GM21528 (cell line): ENCODE results near the gene GAL3ST2.
"Not testable (repeated sequence)": the region's sequence is repeated elsewhere in the genome, so short reads cannot be mapped to it uniquely, and the experiment has no call there.

Source experiments
- ATAC-seq: cut with Tn5 transposase; IDR thresholded peaks from one replicate; pipeline ENCODE4 v1.9.1; 2021; ENCODE audit warnings: mild to moderate bottlenecking, moderate library complexity; ENCODE audit not compliant: unreplicated experiment, low FRiP score

GAL3ST2 gene

DNA sequence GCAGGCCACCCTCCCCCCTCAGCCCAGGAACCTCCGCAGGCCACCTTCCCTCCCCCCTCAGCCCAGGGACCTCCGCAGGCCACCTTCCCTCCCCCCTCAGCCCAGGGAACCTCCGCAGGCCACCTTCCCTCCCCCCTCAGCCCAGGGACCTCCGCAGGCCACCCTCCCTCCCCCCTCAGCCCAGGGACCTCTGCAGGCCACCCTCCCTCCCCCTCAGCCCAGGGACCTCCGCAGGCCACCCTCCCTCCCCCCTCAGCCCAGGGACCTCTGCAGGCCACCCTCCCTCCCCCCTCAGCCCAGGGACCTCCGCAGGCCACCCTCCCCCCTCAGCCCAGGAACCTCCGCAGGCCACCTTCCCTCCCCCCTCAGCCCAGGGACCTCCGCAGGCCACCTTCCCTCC lies 29.6 kb downstream of the GAL3ST2 start:
- ATAC-seq, result not testable (repeated sequence)

DNA sequence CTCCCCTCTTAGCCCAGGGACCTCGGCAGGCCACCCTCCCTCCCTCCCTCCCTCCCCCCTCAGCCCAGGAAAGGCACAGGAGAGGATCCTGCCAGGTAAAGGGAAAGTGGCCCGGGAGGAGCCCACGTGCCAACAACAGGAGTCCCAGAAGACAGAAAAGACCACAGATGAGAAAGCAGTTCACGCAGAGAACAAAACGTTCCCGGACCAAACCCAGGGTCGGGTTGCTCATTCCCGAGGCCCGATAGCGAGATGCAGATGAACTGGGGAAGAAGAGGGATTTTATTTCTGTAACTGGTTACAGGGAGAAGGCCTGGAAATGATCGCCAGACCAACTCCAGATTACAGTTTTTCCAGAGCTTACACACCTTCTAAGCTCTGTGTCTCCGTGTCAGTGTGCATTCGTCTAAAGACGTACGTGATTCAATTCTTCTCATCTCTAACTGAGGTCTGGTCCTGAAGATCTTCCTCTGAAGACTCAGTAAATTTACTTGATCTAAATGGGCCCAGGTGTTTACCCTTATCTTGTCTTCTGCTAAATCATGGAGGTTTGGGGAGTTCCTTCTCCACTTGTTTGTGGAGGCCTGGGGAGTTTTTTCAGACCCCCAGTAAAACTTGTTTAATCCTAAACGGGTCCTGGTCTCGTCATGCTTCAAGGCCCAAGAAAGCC lies 31.6 kb downstream of the GAL3ST2 start:
- ATAC-seq, result no peak

DNA sequence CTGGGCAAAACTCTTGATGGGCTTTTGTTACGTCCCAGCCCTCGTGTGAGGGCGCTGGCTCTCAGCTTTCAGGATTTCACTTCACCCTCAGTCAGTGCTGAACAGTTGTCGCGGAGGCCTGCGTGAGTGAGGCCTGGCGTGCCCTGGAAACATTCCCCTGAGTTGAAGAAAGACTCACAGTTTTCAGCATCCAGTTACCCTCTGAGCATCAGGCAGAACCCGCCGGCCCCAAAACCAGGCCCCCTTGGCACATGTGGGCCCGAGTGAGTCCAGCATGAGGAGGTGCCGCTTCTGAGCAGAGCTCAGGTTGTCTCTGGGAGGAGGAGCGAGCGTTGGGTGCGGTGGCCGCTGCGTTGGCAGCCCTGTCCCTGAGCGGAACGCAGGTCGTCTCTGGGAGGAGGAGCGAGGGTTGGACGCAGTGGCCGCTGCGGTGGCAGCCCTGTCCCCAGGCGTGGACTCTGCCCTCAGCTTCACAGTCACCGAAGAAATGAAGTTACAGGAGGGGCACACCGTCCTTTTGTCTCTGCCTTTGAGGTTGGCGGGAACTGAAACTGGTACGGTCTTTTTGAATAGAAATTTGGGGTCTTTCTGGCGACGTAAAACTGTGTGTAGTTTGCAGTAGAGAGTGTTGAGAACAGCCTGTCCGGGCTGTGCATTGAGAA lies 32.2 kb downstream of the GAL3ST2 start, which contains the start of gene NEU4:
Gene NEU4 (plus strand): TSS at position 473 of the 662 bp plus-strand sequence. CDS start 5,292 bp downstream, outside the sequence.
- ATAC-seq, result no peak

DNA sequence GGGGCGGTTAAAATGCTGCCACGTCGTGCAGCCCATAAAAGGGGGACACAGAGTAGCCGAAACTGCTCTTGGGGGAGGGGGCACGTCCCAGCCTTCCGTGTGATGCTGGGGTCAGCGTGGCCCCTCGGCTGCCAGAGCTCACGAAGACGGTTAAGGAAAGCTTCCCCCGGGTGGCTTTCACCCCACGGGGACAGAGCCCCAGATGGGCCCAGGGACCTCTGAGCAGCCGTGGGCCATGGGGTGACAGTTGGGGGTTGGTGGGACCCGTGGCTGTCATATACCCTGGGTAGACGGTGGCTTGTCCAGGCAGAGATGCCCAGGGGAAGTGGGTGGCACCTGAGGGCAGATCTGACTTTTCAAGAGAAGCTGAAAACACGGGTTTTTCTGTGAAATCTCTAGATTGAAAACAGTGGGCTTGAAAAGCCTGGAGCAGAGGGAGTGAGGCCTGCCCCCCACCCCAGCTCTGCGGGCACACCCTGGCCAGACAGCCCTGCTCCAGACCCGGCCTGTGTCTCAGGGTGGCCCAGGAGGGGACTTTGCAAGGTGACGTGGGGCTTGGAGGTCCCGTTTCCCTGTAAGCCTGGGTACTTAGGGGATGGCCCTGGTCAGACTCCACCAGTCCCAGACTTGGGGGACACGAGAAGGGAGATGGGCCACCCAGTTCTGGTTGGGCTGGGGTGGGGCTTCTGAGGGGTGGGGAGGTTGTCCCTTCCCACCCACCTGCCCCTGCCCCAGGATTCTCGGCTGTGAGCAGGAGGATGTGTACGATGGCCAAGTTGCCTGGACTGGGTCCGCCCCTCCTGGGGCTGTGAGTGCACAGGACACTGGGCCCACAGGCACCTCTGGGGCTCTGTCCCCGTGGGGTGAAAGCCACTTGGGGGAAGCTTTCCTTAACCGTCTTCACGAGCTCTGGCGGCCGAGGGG lies 33.0 kb downstream of the GAL3ST2 start:
- no peak for ATAC-seq

DNA sequence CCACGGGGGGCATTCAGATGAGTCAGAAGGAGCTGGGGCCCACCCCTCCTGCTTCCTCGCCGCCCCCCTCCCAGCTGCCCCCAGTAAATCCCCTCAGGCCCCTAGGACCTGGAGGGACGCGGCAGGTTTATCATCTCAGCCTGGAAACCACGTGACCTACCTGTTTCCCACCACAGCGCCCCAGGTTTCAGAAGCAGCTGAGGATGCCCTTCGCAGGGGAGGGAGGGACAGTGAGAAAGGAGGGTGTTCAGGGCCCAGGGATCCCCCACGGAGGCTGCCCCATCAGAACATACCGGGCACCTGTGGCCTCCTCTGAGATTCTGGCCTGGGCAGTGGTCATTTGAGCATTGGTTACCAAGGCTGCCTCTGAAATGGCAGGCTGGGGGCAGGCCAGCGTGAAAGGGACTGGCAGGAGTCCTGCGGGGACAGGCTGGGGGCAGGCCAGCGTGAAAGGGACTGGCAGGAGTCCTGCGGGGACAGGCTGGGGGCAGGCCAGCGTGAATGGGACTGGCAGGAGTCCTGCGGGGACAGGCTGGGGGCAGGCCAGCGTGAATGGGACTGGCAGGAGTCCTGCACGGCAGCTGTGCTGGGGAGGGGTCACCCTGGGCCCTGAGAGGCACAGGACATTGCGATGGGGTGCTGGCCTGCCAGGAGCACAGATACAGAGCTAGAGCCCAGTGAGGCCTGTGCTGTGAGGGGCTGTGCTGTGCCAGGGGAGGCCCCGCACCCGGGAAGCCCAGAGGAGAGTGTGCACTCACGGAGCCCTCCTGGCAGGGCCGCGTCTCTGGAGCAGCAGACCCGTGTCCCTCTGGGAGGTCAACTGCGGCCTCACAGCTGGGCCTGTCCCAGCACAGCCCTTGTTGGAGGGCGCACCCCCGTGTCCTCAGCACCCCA lies 33.9 kb downstream of the GAL3ST2 start:
- ATAC-seq, result no peak

DNA sequence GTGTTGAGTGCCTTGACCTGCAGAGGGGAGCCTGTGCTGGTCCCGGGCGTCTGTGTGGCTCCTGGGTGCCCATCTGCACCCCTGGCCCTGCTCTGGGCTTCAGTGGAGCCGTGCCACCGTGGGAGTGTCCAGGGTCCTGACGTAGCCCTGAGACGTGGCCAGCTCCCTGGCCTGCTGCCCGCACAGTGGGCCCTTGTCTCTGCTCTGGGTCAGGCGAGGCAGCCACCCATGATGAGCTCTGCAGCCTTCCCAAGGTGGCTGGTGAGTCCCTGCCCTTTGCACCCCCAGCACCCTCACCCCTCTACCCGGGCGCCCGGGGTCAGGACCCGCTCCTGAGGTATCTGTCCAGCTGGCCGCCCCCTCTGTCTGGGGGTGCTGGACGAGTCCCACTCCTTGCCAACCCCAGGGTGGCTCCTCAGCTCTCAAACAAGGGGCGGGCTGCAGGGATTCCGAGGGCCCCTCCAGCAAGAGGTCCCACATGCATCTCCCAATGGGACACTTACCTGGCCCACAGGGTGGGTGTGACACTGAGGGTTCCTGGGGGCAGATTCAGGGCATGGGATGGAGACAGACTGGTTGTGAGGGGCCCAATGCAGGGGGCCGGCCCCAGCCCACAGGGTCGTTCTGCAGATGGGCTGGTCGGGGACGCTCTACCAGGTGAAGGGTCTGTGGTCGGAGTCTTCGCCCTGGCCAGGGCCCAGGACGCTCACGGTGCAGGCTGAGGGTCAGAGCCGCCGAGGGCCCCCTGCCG lies 34.8 kb downstream of the GAL3ST2 start:
- no peak for ATAC-seq

DNA sequence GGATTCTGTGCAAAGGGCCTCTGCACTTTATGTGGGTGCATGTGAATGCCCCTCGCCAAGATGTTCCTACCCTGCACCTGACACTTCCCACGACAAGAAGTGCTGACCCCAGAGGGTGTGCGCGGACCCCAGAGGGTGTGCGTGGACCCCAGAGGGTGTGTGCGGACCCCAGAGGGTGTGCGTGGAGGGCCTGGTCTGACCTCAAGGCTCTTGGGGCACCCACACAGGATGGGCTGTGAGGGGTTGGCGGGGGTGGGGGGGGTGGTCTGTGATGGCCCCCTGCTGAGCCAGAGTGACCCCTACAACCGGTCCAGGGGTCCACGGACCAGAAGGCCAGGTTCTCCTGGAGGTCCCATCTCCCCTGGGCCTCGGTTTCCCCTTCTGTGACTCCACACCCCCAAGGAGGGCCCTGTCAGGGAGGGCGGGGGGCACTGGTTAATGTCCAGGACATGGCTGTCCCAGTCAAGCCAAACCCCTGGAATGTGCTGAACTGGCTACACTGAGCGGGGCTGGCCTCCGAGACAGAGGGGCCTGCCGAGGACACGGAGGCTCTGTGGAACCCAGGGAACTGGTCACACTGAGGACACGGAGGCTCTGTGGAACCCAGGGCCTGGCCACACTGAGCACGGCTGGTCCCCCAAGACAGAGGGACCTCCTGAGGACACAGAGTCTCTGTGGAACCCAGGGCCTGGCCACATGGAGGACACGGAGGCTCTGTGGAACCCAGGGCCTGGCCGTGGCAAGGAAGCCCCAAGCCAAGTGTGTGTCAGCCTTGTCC lies 35.5 kb downstream of the GAL3ST2 start:
- no peak for ATAC-seq

DNA sequence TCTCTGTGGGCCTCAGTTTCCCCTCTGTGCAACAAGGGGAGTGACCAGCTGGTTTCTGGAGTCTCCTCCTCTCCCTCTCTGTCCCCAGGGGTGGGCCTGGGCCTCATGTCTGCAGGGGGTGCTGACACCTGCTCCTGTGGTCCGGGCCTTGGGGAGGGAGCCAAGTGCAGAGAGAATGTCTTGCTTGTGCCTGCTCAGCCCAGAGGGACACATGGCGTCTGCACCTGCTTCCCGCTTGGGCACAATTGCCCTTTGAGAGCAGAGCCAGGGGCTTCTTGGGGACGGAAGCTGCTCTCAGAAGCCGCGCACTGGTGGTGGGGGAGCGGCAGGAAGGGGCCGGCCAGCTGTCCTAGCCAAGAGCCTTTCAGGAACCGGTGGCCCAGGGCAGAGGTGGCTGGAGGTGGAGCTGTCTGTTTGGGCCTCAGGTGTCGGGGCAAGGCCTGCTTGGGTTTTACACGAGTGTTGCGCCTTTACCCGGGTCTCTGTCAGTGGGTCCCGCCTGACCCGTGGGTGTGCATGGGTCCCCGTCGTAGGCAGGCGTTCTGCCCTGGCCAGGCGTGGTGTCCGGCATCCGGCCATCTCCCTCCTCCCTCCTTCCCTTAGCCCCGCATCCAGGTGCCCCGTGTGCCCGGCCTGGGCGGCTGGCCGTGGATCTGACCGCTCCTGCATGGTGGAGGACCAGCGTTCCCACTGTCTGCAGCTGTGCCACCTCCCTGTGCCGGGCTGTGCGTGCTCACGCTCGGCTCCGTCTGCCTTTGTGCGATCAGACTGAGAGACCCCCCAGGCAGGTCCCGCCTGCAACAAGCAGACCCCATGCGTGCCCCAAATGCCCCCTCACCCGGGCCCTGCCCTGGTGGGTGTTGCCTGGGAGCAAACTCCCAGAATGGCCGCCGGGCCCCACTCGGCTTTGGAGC lies 36.4 kb downstream of the GAL3ST2 start:
- ATAC-seq, result no peak

DNA sequence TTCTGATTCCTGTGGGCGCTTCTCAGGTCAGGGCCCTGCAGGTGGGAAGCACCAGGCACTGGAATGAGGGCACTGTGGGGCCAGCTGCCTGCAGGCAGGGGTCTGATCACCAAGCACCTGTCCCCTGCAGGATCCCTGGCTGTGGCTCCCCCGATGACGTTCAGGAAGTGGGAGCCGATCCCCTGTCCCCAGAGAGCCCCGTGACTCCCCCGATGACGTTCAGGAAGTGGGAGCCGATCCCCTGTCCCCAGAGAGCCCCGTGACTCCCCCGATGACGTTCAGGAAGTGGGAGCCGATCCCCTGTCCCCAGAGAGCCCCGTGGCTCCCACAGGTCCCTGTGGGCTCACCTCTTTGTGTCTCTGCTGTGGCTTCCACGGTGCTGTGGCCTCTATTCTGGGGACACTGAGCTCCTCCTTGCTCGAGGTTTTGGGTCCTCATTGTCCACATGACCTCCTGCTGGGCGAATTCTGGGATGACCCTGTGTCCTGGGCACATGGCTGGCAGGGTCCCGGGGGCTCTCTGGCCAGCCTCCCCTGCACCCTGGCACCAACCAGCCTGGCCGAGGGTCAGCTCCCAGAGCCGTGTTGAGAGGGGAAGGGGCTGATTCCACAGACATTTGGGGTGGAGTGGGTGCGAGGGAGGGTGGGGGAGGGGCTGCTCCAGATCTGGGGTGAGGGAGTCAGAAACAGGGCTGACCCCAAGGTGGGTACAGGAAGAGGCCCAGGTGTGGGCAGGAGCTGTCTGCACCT lies 37.2 kb downstream of the GAL3ST2 start:
- no peak for ATAC-seq

DNA sequence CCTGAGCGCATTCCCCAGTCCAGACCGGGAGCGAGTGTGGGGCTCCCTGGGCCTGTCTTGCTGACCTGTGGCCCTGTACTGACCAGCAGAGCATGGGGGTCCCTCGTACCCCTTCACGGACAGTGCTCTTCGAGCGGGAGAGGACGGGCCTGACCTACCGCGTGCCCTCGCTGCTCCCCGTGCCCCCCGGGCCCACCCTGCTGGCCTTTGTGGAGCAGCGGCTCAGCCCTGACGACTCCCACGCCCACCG lies 37.7 kb downstream of the GAL3ST2 start:
- ATAC-seq, result no peak

DNA sequence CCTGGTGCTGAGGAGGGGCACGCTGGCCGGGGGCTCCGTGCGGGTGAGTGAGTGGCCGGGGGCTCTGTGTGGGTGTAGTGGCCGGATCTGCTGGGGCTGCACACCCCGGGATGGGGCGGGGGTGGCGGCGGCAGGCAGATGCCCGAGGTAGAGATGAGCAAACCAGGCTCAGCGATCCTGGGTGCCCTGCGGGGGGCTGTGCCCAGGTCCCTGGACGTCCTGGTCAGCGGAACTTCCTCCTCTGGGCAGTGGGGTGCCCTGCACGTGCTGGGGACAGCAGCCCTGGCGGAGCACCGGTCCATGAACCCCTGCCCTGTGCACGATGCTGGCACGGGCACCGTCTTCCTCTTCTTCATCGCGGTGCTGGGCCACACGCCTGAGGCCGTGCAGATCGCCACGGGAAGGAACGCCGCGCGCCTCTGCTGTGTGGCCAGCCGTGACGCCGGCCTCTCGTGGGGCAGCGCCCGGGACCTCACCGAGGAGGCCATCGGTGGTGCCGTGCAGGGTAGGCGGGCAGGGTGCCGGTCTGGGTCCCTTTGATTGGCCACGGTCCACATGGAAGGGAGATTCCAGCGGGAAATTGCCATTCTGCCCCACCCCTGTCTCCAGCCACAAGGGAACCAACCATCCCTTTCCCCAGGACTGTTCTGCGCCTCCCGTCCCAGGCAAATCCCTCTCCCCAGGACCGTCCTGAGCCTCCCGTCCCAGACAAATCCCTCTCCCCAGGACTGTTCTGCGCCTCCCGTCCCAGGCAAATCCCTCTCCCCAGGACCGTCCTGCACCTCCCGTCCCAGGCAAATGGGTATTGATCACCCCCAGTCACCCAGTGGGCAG lies 38.2 kb downstream of the GAL3ST2 start:
- ATAC-seq, result no peak

DNA sequence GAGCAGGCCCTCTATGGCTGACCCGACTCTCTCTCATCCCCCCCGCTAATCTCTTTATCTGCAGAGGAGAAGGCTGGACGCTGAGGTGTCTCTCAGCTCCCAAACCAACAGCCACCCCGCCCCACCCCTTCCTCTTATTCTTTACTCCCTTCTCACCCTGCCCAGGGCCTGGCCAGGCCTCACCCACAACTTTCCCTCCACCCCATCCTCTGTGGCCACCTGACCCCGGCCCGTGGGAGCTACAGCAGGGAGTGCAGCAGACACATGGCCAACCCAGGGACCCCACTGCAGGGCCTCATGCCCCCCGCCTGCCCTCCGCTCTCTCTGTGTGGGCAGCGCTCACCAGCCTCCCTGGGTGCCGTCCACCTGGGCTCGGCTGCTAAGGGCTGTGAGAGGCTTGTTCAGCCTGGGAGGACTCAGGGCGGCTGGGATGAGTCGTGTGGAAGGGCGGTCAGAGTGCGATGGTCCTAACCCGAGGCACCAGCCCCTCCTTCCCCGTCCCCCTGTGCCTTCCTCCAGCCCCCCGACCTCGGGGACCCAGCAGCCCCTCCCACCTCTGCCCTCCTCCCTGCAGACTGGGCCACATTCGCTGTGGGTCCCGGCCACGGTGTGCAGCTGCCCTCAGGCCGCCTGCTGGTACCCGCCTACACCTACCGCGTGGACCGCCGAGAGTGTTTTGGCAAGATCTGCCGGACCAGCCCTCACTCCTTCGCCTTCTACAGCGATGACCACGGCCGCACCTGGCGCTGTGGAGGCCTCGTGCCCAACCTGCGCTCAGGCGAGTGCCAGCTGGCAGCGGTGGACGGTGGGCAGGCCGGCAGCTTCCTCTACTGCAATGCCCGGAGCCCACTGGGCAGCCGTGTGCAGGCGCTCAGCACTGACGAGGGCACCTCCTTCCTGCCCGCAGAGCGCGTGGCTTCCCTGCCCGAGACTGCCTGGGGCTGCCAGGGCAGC lies 39.1 kb downstream of the GAL3ST2 start:
- no peak for ATAC-seq

DNA sequence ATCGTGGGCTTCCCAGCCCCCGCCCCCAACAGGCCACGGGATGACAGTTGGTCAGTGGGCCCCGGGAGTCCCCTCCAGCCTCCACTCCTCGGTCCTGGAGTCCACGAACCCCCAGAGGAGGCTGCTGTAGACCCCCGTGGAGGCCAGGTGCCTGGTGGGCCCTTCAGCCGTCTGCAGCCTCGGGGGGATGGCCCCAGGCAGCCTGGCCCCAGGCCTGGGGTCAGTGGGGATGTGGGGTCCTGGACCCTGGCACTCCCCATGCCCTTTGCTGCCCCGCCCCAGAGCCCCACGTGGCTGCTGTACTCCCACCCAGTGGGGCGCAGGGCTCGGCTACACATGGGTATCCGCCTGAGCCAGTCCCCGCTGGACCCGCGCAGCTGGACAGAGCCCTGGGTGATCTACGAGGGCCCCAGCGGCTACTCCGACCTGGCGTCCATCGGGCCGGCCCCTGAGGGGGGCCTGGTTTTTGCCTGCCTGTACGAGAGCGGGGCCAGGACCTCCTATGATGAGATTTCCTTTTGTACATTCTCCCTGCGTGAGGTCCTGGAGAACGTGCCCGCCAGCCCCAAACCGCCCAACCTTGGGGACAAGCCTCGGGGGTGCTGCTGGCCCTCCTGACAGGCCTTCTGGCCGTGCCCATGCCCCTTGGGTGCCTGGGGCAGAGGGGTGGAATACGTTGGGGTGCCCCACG lies 40.0 kb downstream of the GAL3ST2 start:
- ATAC-seq, result no peak

DNA sequence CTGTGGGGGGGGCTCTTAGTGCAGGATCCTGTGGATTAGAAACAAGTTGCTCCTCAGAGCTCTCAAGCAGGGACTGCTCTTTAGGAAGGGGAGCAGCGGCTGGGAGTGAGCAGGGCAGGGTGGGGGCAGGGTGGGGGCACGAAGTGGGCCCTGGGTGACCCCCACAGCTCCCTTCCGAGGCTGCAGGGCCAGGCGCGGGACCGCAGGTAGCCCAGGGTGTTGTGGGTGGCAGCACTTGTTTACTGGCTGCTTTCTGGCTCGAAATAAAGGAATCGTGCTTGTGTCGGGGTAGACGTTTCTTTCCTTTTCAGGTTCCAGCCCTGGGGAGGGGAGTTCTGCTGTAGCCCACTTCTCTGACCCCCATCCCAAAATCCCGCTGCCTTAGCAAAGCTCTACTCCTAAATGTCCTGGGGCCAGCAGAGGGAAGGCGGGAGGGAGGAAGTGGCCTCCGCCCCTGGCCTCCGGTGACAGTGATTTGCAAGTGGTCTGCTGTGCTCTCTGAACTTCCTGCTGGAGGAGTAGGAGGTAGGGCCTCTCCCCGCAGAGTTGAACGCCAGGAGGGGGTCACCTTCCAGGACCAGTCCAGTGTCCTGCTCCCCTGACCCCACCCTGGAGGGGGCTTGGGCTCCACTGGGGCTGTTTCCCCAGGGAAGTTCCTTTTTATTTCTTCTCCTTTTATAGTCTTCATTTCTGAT lies 40.7 kb downstream of the GAL3ST2 start:
- no peak for ATAC-seq
